GM12865 (cell line): ENCODE data around the gene TTC1.

Experiments
- DNase-seq: peaks from one replicate; pipeline ENCODE4 v3.0.0; 2010; ENCODE audit warnings: low read depth
- H3K4me3 ChIP-seq: 2 replicates; pipeline ENCODE4 v1.5.1; 2011; ENCODE audit warnings: mild to moderate bottlenecking, low read depth, low read length, control low read depth
- CTCF ChIP-seq: IDR thresholded peaks from 2 replicates; pipeline ENCODE4 v1.5.1; 2011; ENCODE audit warnings: low read length, control low read depth, low read depth, inconsistent platforms; ENCODE audit not compliant: insufficient read depth; ENCODE audit errors: missing control alignments

Gene TTC1

GRCh38 chr5:160071516-160071915 lies 62.6 kb downstream of the TTC1 start:
- no peak for DNase-seq
- TF ChIP-seq CTCF = no peak

GRCh38 chr5:160071916-160072315 lies 63.0 kb downstream of the TTC1 start:
- DNase-seq = no peak
- TF ChIP-seq CTCF = no peak
- H3K4me3 ChIP-seq = no peak overlapping the region

More at GRCh38 chr5:160071516-160071915, 62.6 kb downstream of the TTC1 start:
- H3K4me3 ChIP-seq = no peak overlapping the region

GRCh38 chr5:160075073-160075472 lies 66.1 kb downstream of the TTC1 start:
- no peak for DNase-seq
- TF ChIP-seq CTCF = no peak
- H3K4me3 ChIP-seq = no peak overlapping the region

GRCh38 chr5:160076997-160077396 lies 68.1 kb downstream of the TTC1 start:
- H3K4me3 ChIP-seq = no peak overlapping the region
- no peak for DNase-seq
- TF ChIP-seq CTCF = no peak

- no peak overlapping the region for H3K4me3 ChIP-seq
- TF ChIP-seq CTCF = no peak
- DNase-seq = no peak
These were observed 70.8 kb downstream of the TTC1 start for GRCh38 chr5:160079753-160080152.

GRCh38 chr5:160081495-160081894 lies 72.6 kb downstream of the TTC1 start:
- H3K4me3 ChIP-seq = no peak overlapping the region
- TF ChIP-seq CTCF = no peak
- no peak for DNase-seq
